Spleen (tissue), 11 donors: ENCODE results near the gene CASP5. TPM values are rescaled to one million over a fixed set of nuclear protein-coding genes. Genes with fewer than 3 reads are reported as not detected.

ENCODE experiments used
- DNase-seq: peaks from one replicate; pipeline ENCODE4 v3.0.0-alpha.2; 2020
- H3K27ac ChIP-seq, 8 donors: fragments of 200-600 bp; sonication (generic) in 7 of 8; 1 replicate in 4 of 8; 2 replicates in 4 of 8; pipeline versions ENCODE4 v1.5.0 to v1.8.0; 2016 to 2021; ENCODE audit warnings: inconsistent platforms in 4 of 8, mild to moderate bottlenecking in 4 of 8, moderate library complexity in 1 of 8
- H3K27me3 ChIP-seq, 7 donors: fragments of 200-600 bp; sonication (generic) in 6 of 7; replicated peaks in 1 of 7; 1 replicate in 4 of 7; 2 replicates in 3 of 7; pipeline versions ENCODE4 v1.5.0 to v1.8.0; 2016 to 2021; ENCODE audit warnings: inconsistent platforms in 3 of 7, mild to moderate bottlenecking in 1 of 7
- H3K36me3 ChIP-seq, 6 donors: fragments of 200-600 bp; sonication (generic) in 5 of 6; 1 replicate in 4 of 6; 2 replicates in 2 of 6; pipeline versions ENCODE4 v1.5.0 to v1.8.0; 2016 to 2021; ENCODE audit warnings: inconsistent platforms in 2 of 6
- H3K4me1 ChIP-seq, 6 donors: fragments of 200-600 bp; sonication (generic) in 5 of 6; 1 replicate in 3 of 6; 2 replicates in 3 of 6; pipeline versions ENCODE4 v1.5.0 to v1.8.0; 2016 to 2021; ENCODE audit warnings: inconsistent platforms in 3 of 6
- H3K4me3 ChIP-seq, 8 donors: fragments of 200-600 bp; sonication (generic) in 7 of 8; 1 replicate in 4 of 8; 2 replicates in 4 of 8; pipeline versions ENCODE4 v1.5.0 to v1.8.0; 2016 to 2021; ENCODE audit warnings: inconsistent platforms in 4 of 8, mild to moderate bottlenecking in 4 of 8, moderate library complexity in 2 of 8
- H3K9me3 ChIP-seq, 8 donors: fragments of 200-600 bp; sonication (generic) in 7 of 8; 1 replicate in 4 of 8; 2 replicates in 4 of 8; pipeline versions ENCODE4 v1.5.0 to v1.8.0; 2016 to 2021; ENCODE audit warnings: inconsistent platforms in 4 of 8
- CTCF ChIP-seq, 11 experiments: fragments of 200-600 bp in 7 of 11; fragments of 450-650 bp in 4 of 11; sonication (generic) in 4 of 11; IDR thresholded peaks in 8 of 11; conservative IDR thresholded peaks in 3 of 11; 1 replicate in 7 of 11; 2 replicates in 4 of 11; pipeline versions ENCODE4 v1.4.0 to v1.8.0; 2016 to 2021; ENCODE audit warnings: antibody characterized with exemption in 11 of 11, inconsistent platforms in 4 of 11, mild to moderate bottlenecking in 1 of 11
- POLR2A ChIP-seq, 3 donors: fragments of 450-650 bp; IDR thresholded peaks; one replicate each; pipeline ENCODE4 v1.5.1; 2017; ENCODE audit warnings: antibody characterized with exemption in 3 of 3, mild to moderate bottlenecking in 1 of 3
- POLR2AphosphoS5 ChIP-seq, 3 donors: sonication (generic); formaldehyde crosslinking; IDR thresholded peaks; one replicate each; pipeline ENCODE4 v1.5.1; 2017; ENCODE audit warnings: antibody characterized with exemption in 3 of 3
- WGBS, 5 donors: extraction: QIAGEN DNeasy Blood & Tissue Kit in 3 of 5; methylation state at CpG; one replicate each; pipeline versions ENCODE4 v1.1.5 to v1.1.7; 2013 to 2018; 5-methylcytosine and 5-hydroxymethylcytosine counted together
- intact Hi-C: fragments of 100-400 bp; cut with DNase I; formaldehyde crosslinking; loops from one replicate; pipeline ENCODE4 v1.15.0; 2023; ENCODE audit warnings: low total_unique reads
- polyA plus RNA-seq, 3 donors: library from polyadenylated mRNA; stranded (reverse); fragments of 200-250 nt; gene quantifications; one replicate each; pipeline ENCODE4 v1.2.1, GENCODE V29; 2013
- total RNA-seq, 7 donors: library from RNA; depleted of rRNA in 3 of 7; stranded (reverse); fragments of >200 nt in 3 of 7; fragmentation: NEBNext Ultra II Directional in 4 of 7; extraction: Animal tissue kit (Norgen Biotek cat#: 25700) in 4 of 7; gene quantifications; one replicate each; pipeline versions ENCODE4 v1.1.0 to v1.2.1, GENCODE V29; 2016 to 2021
- donor health status: healthy with polysubstance abuse.
- donor health status: DM: no; HTN: no; CAD: no; lungs with moderate emphysema.
- donor health status: DM: no; HTN: no; CAD: no.
- donor health status: Bipolar disorder and iron deficiency.
- donor health status: healthy.
- donor health status: DM: no; HTN: no; CAD: no.
- donor health status: DM: yes; HTN: yes; CAD: no.

Gene CASP5
- total and polyA plus RNA-seq, 10 donors: 1.4 to 12.5 (median 3.1) TPM

- no peaks in the 10 kb centered on the region for H3K36me3 ChIP-seq
- H3K4me3 ChIP-seq: no peak overlapping the region
- 69 to 79% (median 71%) methylated on average over 1 of the region's 1 CpG for WGBS, 5 donors
- H3K27ac ChIP-seq: no peak overlapping the region
- no peaks in the 10 kb centered on the region for H3K27me3 ChIP-seq
- no peak for TF ChIP-seq POLR2A (IDR thresholded peaks at IDR 0.05)
- no peak for TF ChIP-seq POLR2AphosphoS5 (IDR thresholded peaks at IDR 0.05)
- no peak for TF ChIP-seq CTCF (IDR thresholded peaks at IDR 0.05 in 8 of 11, conservative IDR thresholded peaks at IDR 0.05 in 3 of 11)
- intact Hi-C loops: loop anchor here (10.0 kb wide), 1 partner anchor 395 kb away; no protein-coding TSS in a partner anchor
- no peak for DNase-seq
- H3K4me1 ChIP-seq: peaks cover 0 to 9% (median 2%) of the 10 kb centered on the region in 6 donors
- H3K9me3 ChIP-seq: no peaks in the 10 kb centered on the region
Measured at GRCh38 chr11:104999721-105000120, 23.2 kb downstream of the CASP5 start.

GRCh38 chr11:104997288-104997687 lies 25.7 kb downstream of the CASP5 start:
- Histone ChIP-seq H3K27ac (no peak overlapping the region), H3K4me1 (peaks cover 0 to 9% (median 2%) of the 10 kb centered on the region in 6 donors), H3K27me3 (no peaks in the 10 kb centered on the region), H3K9me3 (no peaks in the 10 kb centered on the region), H3K36me3 (no peaks in the 10 kb centered on the region), H3K4me3 (no peak overlapping the region)
- 85 to 91% (median 90%) methylated on average over 6 of the region's 6 CpGs for WGBS, 5 donors
- intact Hi-C loops: no loop called here
- no peak for DNase-seq
- TF ChIP-seq CTCF (IDR thresholded peaks at IDR 0.05 in 8 of 11, conservative IDR thresholded peaks at IDR 0.05 in 3 of 11) (no peak), POLR2AphosphoS5 (IDR thresholded peaks at IDR 0.05) (no peak), POLR2A (IDR thresholded peaks at IDR 0.05) (no peak)

- Histone ChIP-seq H3K4me1 (peaks cover 0 to 1% (median 0%) of the 10 kb centered on the region in 6 donors), H3K27me3 (no peaks in the 10 kb centered on the region)
- TF ChIP-seq POLR2A (IDR thresholded peaks at IDR 0.05): no peak
- TF ChIP-seq CTCF (IDR thresholded peaks at IDR 0.05 in 8 of 11, conservative IDR thresholded peaks at IDR 0.05 in 3 of 11): no peak
- TF ChIP-seq POLR2AphosphoS5 (IDR thresholded peaks at IDR 0.05): no peak
Measured at GRCh38 chr11:104995001-104995408, 28.0 kb downstream of the CASP5 start.

GRCh38 chr11:104992781-104993180 lies 30.2 kb downstream of the CASP5 start:
- Histone ChIP-seq H3K36me3 (no peaks in the 10 kb centered on the region), H3K27ac (no peak overlapping the region), H3K4me1 (no peaks in the 10 kb centered on the region), H3K4me3 (no peak overlapping the region), H3K27me3 (no peaks in the 10 kb centered on the region), H3K9me3 (peaks cover 0 to 8% (median 7%) of the 10 kb centered on the region in 8 donors)
- 76 to 86% (median 83%) methylated on average over 1 of the region's 1 CpG for WGBS, 5 donors
- TF ChIP-seq POLR2A (IDR thresholded peaks at IDR 0.05) (no peak), CTCF (IDR thresholded peaks at IDR 0.05 in 8 of 11, conservative IDR thresholded peaks at IDR 0.05 in 3 of 11) (no peak), POLR2AphosphoS5 (IDR thresholded peaks at IDR 0.05) (no peak)
- DNase-seq: no peak
- intact Hi-C loops: no loop called here

More at GRCh38 chr11:104995001-104995408, 28.0 kb downstream of the CASP5 start:
- Histone ChIP-seq H3K36me3 (no peaks in the 10 kb centered on the region), H3K4me3 (no peak overlapping the region), H3K27ac (no peak overlapping the region), H3K9me3 (no peaks in the 10 kb centered on the region)
- intact Hi-C loops: no loop called here
- DNase-seq: no peak
- 46 to 66% (median 62%) methylated on average over 2 of the region's 2 CpGs for WGBS, 5 donors
